ENCODE measurements around the gene VPS16.

- no peak for TF ChIP-seq POLR2A (IDR thresholded peaks at IDR 0.05; ENCODE audit: low read length)
- TF ChIP-seq GATA1 (IDR thresholded peaks at IDR 0.05; ENCODE audit: low read depth, low read length), result no peak
These were observed 33.1 kb downstream of the VPS16 start for GRCh38 chr20:2873747-2874041.
